Measurements from ENCODE around the gene COMMD6. TPM values are rescaled to one million over a fixed set of nuclear protein-coding genes. Genes with fewer than 3 reads are reported as not detected.
A peak's percentile ranks its signal among the peaks of the same experiment; 100 is the strongest.

Gene COMMD6
- total and polyA plus RNA-seq, 2 experiments from 2014 or later = 34.9 to 339 TPM

DNA sequence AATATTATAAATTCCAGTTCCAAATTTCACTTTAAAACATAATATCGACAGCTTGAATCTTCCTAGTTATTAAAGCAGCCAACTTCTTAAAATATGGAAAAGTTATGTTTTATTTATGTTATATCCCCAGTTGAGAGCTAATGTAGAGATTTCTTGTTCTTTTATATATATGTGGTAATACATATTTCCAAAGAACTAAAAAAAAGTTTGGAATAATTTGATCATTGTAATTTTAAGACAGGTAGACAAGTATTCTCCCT, 54.9 kb downstream of the COMMD6 start:
- peak overlapping the region; percentile 8; the same call in 1 of the 2 replicates for H3K27ac ChIP-seq (ENCODE audit: low read depth)
- H3K36me3 ChIP-seq (ENCODE audit: insufficient read depth) = no peaks in the 10 kb centered on the region
- Mint-ChIP-seq H3K4me3 (peak overlapping the region; percentile 92), H3K27ac (peak overlapping the region; percentile 90; the same call in 1 of the 2 replicates), H3K9me3 (no peaks in the 10 kb centered on the region; the same call in 2 of the 3 replicates), H3K4me1 (peaks cover 39% of the 10 kb centered on the region), H3K36me3 (ENCODE audit: low read depth) (peaks cover 3% of the 10 kb centered on the region; the same call in 1 of the 3 replicates), H3K27me3 (ENCODE audit: insufficient read depth, low read depth, poor library complexity) (peaks cover 22% of the 10 kb centered on the region)
- ATAC-seq = no peak
- H2AFZ ChIP-seq = no peak overlapping the region
- no peaks in the 10 kb centered on the region for H3K9me2 ChIP-seq (ENCODE audit: insufficient read depth)
- 0 out of 2 replicates have a peak, but pooled peaks cover 12% of the 10 kb centered on the region for H4K20me1 ChIP-seq (replicated peaks; ENCODE audit: insufficient read depth)
- H3F3A ChIP-seq (replicated peaks; ENCODE audit: low read depth) = no peaks in the 10 kb centered on the region; the same call in 1 of the 2 replicates
- H3K4me1 ChIP-seq (ENCODE audit: insufficient read depth) = peaks cover 7% of the 10 kb centered on the region
- peak overlapping the region; percentile 72 for H3K4me2 ChIP-seq
- no peak for DNase-seq (ENCODE audit: low spot score)
- peaks cover 14% of the 10 kb centered on the region for H3K27me3 ChIP-seq (ENCODE audit: insufficient read depth)
- peaks cover 29% of the 10 kb centered on the region for H3K79me2 ChIP-seq (replicated peaks; ENCODE audit: insufficient read depth)
- peak overlapping the region; percentile 72 for H3K4me3 ChIP-seq
- TF ChIP-seq CREB1 (CRISPR knock-in tag; IDR thresholded peaks at IDR 0.05; ENCODE audit: low read depth) = no peak
- no peak for TF ChIP-seq JUNB (IDR thresholded peaks at IDR 0.05; ENCODE audit: unreplicated experiment)
- TF ChIP-seq EZH2phosphoT487 (IDR thresholded peaks at IDR 0.05; ENCODE audit: unreplicated experiment) = no peak
- TF ChIP-seq, protein P1, sequence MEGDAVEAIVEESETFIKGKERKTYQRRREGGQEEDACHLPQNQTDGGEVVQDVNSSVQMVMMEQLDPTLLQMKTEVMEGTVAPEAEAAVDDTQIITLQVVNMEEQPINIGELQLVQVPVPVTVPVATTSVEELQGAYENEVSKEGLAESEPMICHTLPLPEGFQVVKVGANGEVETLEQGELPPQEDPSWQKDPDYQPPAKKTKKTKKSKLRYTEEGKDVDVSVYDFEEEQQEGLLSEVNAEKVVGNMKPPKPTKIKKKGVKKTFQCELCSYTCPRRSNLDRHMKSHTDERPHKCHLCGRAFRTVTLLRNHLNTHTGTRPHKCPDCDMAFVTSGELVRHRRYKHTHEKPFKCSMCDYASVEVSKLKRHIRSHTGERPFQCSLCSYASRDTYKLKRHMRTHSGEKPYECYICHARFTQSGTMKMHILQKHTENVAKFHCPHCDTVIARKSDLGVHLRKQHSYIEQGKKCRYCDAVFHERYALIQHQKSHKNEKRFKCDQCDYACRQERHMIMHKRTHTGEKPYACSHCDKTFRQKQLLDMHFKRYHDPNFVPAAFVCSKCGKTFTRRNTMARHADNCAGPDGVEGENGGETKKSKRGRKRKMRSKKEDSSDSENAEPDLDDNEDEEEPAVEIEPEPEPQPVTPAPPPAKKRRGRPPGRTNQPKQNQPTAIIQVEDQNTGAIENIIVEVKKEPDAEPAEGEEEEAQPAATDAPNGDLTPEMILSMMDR (conservative IDR thresholded peaks at IDR 0.05; ENCODE audit: low read depth in 2 of 2) = no peak
- TF ChIP-seq, protein P2, sequence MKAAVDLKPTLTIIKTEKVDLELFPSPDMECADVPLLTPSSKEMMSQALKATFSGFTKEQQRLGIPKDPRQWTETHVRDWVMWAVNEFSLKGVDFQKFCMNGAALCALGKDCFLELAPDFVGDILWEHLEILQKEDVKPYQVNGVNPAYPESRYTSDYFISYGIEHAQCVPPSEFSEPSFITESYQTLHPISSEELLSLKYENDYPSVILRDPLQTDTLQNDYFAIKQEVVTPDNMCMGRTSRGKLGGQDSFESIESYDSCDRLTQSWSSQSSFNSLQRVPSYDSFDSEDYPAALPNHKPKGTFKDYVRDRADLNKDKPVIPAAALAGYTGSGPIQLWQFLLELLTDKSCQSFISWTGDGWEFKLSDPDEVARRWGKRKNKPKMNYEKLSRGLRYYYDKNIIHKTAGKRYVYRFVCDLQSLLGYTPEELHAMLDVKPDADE (IDR thresholded peaks at IDR 0.05) = no peak
- TF ChIP-seq POLR2AphosphoS5 (IDR thresholded peaks at IDR 0.05; ENCODE audit: low read depth) = no peak
- TF ChIP-seq EZH2 (IDR thresholded peaks at IDR 0.05; ENCODE audit: low read depth, unreplicated experiment) = no peak
- TF ChIP-seq ZNF114 (CRISPR knock-in tag; IDR thresholded peaks at IDR 0.05) = no peak
- TF ChIP-seq ZNF331 (CRISPR knock-in tag; IDR thresholded peaks at IDR 0.05; ENCODE audit: low read depth) = no peak
- TF ChIP-seq NANOG (IDR thresholded peaks at IDR 0.05; ENCODE audit: borderline replicate concordance) = no peak
- TF ChIP-seq, protein P3, sequence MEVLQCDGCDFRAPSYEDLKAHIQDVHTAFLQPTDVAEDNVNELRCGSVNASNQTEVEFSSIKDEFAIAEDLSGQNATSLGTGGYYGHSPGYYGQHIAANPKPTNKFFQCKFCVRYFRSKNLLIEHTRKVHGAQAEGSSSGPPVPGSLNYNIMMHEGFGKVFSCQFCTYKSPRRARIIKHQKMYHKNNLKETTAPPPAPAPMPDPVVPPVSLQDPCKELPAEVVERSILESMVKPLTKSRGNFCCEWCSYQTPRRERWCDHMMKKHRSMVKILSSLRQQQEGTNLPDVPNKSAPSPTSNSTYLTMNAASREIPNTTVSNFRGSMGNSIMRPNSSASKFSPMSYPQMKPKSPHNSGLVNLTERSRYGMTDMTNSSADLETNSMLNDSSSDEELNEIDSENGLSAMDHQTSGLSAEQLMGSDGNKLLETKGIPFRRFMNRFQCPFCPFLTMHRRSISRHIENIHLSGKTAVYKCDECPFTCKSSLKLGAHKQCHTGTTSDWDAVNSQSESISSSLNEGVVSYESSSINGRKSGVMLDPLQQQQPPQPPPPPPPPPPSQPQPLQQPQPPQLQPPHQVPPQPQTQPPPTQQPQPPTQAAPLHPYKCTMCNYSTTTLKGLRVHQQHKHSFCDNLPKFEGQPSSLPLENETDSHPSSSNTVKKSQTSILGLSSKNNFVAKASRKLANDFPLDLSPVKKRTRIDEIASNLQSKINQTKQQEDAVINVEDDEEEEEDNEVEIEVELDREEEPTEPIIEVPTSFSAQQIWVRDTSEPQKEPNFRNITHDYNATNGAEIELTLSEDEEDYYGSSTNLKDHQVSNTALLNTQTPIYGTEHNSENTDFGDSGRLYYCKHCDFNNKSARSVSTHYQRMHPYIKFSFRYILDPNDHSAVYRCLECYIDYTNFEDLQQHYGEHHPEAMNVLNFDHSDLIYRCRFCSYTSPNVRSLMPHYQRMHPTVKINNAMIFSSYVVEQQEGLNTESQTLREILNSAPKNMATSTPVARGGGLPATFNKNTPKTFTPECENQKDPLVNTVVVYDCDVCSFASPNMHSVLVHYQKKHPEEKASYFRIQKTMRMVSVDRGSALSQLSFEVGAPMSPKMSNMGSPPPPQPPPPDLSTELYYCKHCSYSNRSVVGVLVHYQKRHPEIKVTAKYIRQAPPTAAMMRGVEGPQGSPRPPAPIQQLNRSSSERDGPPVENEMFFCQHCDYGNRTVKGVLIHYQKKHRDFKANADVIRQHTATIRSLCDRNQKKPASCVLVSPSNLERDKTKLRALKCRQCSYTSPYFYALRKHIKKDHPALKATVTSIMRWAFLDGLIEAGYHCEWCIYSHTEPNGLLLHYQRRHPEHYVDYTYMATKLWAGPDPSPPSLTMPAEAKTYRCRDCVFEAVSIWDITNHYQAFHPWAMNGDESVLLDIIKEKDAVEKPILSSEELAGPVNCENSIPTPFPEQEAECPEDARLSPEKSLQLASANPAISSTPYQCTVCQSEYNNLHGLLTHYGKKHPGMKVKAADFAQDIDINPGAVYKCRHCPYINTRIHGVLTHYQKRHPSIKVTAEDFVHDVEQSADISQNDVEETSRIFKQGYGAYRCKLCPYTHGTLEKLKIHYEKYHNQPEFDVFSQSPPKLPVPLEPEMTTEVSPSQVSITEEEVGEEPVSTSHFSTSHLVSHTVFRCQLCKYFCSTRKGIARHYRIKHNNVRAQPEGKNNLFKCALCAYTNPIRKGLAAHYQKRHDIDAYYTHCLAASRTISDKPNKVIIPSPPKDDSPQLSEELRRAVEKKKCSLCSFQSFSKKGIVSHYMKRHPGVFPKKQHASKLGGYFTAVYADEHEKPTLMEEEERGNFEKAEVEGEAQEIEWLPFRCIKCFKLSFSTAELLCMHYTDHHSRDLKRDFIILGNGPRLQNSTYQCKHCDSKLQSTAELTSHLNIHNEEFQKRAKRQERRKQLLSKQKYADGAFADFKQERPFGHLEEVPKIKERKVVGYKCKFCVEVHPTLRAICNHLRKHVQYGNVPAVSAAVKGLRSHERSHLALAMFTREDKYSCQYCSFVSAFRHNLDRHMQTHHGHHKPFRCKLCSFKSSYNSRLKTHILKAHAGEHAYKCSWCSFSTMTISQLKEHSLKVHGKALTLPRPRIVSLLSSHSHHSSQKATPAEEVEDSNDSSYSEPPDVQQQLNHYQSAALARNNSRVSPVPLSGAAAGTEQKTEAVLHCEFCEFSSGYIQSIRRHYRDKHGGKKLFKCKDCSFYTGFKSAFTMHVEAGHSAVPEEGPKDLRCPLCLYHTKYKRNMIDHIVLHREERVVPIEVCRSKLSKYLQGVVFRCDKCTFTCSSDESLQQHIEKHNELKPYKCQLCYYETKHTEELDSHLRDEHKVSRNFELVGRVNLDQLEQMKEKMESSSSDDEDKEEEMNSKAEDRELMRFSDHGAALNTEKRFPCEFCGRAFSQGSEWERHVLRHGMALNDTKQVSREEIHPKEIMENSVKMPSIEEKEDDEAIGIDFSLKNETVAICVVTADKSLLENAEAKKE (CRISPR knock-in tag; IDR thresholded peaks at IDR 0.05) = no peak
- no peak for TF ChIP-seq STAT1 (IDR thresholded peaks at IDR 0.05; ENCODE audit: unreplicated experiment)
- TF ChIP-seq, protein P4, sequence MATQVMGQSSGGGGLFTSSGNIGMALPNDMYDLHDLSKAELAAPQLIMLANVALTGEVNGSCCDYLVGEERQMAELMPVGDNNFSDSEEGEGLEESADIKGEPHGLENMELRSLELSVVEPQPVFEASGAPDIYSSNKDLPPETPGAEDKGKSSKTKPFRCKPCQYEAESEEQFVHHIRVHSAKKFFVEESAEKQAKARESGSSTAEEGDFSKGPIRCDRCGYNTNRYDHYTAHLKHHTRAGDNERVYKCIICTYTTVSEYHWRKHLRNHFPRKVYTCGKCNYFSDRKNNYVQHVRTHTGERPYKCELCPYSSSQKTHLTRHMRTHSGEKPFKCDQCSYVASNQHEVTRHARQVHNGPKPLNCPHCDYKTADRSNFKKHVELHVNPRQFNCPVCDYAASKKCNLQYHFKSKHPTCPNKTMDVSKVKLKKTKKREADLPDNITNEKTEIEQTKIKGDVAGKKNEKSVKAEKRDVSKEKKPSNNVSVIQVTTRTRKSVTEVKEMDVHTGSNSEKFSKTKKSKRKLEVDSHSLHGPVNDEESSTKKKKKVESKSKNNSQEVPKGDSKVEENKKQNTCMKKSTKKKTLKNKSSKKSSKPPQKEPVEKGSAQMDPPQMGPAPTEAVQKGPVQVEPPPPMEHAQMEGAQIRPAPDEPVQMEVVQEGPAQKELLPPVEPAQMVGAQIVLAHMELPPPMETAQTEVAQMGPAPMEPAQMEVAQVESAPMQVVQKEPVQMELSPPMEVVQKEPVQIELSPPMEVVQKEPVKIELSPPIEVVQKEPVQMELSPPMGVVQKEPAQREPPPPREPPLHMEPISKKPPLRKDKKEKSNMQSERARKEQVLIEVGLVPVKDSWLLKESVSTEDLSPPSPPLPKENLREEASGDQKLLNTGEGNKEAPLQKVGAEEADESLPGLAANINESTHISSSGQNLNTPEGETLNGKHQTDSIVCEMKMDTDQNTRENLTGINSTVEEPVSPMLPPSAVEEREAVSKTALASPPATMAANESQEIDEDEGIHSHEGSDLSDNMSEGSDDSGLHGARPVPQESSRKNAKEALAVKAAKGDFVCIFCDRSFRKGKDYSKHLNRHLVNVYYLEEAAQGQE (IDR thresholded peaks at IDR 0.05; ENCODE audit: unreplicated experiment) = no peak
